ENCODE data around the gene TAB3.

Gene TAB3

GRCh38 chrX:30786374-30786773 lies 102.7 kb downstream of the TAB3 start:
- Histone ChIP-seq H3K4me1 (ENCODE audit: control insufficient read depth, insufficient read depth, low read length) (no peaks in the 10 kb centered on the region), H3K36me3 (ENCODE audit: control insufficient read depth in 2 of 2, insufficient read depth in 1 of 2, low read length in 2 of 2) (peaks cover 0 to 13% of the 10 kb centered on the region in 2 experiments; a peak in 1 of 3 replicates), H3K27ac (ENCODE audit: extremely low read depth, low read depth, low read length) (no peak overlapping the region), H3K9me3 (ENCODE audit: control insufficient read depth, insufficient read depth, low read depth, low read length) (no peaks in the 10 kb centered on the region; the same call in 1 of the 2 replicates), H3K4me3 (ENCODE audit: low read depth, low read length) (no peak overlapping the region)
- POLR2A ChIA-PET: no interaction called here
- CTCF ChIA-PET: interaction anchor here (0.9 kb wide), 1 partner anchor 8 kb away, joined by 3 read pairs; no protein-coding TSS in a partner anchor
- TF ChIP-seq ZNF132 (tag by site-specific recombination; IDR thresholded peaks at IDR 0.05; ENCODE audit: borderline replicate concordance) (no peak), ZFP69B (tag by site-specific recombination; IDR thresholded peaks at IDR 0.05) (no peak), ZNF677 (tag by site-specific recombination; IDR thresholded peaks at IDR 0.05) (no peak), ZNF514 (tag by site-specific recombination; IDR thresholded peaks at IDR 0.05) (no peak), ZXDB (tag by site-specific recombination; IDR thresholded peaks at IDR 0.05) (no peak), ZSCAN16 (tag by site-specific recombination; IDR thresholded peaks at IDR 0.05) (no peak), TCF7L2 (IDR thresholded peaks at IDR 0.05; ENCODE audit: borderline replicate concordance, low read depth, low read length) (no peak), ZBTB7A (tag by site-specific recombination; IDR thresholded peaks at IDR 0.05; ENCODE audit: low read depth) (no peak), ZNF529 (tag by site-specific recombination; IDR thresholded peaks at IDR 0.05; ENCODE audit: insufficient replicate concordance) (no peak), ZFP37 (tag by site-specific recombination; IDR thresholded peaks at IDR 0.05) (no peak), ZIC2 (tag by site-specific recombination; IDR thresholded peaks at IDR 0.05) (no peak), ZNF214 (tag by site-specific recombination; IDR thresholded peaks at IDR 0.05; ENCODE audit: borderline replicate concordance) (no peak), ZNF449 (tag by site-specific recombination; IDR thresholded peaks at IDR 0.05) (no peak), ATF2 (tag by site-specific recombination; IDR thresholded peaks at IDR 0.05; ENCODE audit: low read depth) (no peak), ZNF558 (tag by site-specific recombination; IDR thresholded peaks at IDR 0.05) (no peak)
- TF ChIP-seq, protein P1, sequence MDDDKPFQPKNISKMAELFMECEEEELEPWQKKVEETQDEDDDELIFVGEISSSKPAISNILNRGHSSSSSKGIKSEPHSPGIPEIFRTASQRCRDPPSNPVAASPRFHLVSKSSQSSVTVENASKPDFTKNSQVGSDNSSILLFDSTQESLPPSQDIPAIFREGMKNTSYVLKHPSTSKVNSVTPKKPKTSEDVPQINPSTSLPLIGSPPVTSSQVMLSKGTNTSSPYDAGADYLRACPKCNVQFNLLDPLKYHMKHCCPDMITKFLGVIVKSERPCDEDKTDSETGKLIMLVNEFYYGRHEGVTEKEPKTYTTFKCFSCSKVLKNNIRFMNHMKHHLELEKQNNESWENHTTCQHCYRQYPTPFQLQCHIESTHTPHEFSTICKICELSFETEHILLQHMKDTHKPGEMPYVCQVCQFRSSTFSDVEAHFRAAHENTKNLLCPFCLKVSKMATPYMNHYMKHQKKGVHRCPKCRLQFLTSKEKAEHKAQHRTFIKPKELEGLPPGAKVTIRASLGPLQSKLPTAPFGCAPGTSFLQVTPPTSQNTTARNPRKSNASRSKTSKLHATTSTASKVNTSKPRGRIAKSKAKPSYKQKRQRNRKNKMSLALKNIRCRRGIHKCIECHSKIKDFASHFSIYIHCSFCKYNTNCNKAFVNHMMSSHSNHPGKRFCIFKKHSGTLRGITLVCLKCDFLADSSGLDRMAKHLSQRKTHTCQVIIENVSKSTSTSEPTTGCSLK (tag by site-specific recombination; IDR thresholded peaks at IDR 0.05): no peak

- H3K9me3 ChIP-seq (ENCODE audit: control insufficient read depth, insufficient read depth, low read depth, low read length): no peaks in the 10 kb centered on the region; the same call in none of the 2 replicates
- ChIA-PET POLR2A (no interaction called here), CTCF (no interaction called here)
Observed at GRCh38 chrX:30781711-30782444, 107.2 kb downstream of the TAB3 start.

More at GRCh38 chrX:30781711-30782444, 107.2 kb downstream of the TAB3 start:
- H3K4me1 ChIP-seq (ENCODE audit: control insufficient read depth, insufficient read depth, low read length): no peaks in the 10 kb centered on the region
- peaks cover 0 to 3% of the 10 kb centered on the region in 2 experiments; a peak in 1 of 3 replicates for H3K36me3 ChIP-seq (ENCODE audit: control insufficient read depth in 2 of 2, insufficient read depth in 1 of 2, low read length in 2 of 2)
- H3K27ac ChIP-seq (ENCODE audit: extremely low read depth, low read depth, low read length): no peak overlapping the region
- no peak overlapping the region for H3K4me3 ChIP-seq (ENCODE audit: low read depth, low read length)
- TF ChIP-seq SCRT1 (tag by site-specific recombination; IDR thresholded peaks at IDR 0.05; ENCODE audit: borderline replicate concordance): 0 out of 2 replicates have a peak, but pooled peaks have one; percentile 24
- TF ChIP-seq, protein P2, sequence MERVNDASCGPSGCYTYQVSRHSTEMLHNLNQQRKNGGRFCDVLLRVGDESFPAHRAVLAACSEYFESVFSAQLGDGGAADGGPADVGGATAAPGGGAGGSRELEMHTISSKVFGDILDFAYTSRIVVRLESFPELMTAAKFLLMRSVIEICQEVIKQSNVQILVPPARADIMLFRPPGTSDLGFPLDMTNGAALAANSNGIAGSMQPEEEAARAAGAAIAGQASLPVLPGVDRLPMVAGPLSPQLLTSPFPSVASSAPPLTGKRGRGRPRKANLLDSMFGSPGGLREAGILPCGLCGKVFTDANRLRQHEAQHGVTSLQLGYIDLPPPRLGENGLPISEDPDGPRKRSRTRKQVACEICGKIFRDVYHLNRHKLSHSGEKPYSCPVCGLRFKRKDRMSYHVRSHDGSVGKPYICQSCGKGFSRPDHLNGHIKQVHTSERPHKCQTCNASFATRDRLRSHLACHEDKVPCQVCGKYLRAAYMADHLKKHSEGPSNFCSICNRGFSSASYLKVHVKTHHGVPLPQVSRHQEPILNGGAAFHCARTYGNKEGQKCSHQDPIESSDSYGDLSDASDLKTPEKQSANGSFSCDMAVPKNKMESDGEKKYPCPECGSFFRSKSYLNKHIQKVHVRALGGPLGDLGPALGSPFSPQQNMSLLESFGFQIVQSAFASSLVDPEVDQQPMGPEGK (tag by site-specific recombination; IDR thresholded peaks at IDR 0.05): no peak

All from HEK293 (cell line).